Stimulated activated CD8-positive, alpha-beta memory T cell treated with anti-CD3 and anti-CD28 coated beads, Interleukin-7, amount 100 ng/mL, for 24 hours (primary cell): ENCODE data around the gene ARL6.
"Not testable (repeated sequence)": the region's sequence is repeated elsewhere in the genome, so short reads cannot be mapped to it uniquely, and the experiment has no call there.

Experiments used
- DNase-seq: peaks from one replicate; pipeline ENCODE4 v3.0.0-alpha.2; 2020; ENCODE audit warnings: low read depth

The ARL6 gene

DNA sequence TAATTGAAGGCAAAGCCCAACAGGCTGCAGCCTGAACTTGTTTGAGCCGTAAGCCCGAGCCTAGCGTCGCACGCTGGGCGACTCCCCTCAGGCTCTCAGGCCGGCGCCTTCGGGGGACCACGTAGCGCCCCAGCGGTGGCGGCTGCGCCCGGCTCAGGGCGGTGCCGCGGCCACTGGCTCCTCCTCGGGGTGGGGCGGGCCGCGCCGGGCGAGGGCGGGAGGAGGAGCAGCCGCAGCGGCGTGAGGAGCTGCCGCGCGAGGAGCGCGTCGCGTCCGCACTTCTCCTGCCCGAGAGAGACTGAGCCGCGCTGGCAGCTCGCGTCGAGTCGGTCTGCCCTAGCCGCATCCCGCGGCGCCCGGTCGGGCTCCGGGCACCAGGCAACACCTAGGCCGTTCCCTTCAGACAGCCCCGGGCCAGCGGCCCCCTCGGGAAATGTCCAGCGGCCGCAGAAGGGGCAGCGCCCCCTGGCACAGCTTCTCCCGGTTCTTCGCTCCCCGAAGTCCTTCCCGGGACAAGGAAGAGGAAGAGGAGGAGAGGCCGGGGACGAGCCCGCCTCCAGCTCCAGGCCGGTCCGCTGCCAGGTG lies 57.3 kb downstream of the ARL6 start, which contains the start of gene CRYBG3:
Gene CRYBG3, plus strand, starts transcription at position 238 of the 585 bp plus-strand sequence. Its CDS starts 196 bp downstream, at position 434.
- DNase-seq, result peak; percentile 55

DNA sequence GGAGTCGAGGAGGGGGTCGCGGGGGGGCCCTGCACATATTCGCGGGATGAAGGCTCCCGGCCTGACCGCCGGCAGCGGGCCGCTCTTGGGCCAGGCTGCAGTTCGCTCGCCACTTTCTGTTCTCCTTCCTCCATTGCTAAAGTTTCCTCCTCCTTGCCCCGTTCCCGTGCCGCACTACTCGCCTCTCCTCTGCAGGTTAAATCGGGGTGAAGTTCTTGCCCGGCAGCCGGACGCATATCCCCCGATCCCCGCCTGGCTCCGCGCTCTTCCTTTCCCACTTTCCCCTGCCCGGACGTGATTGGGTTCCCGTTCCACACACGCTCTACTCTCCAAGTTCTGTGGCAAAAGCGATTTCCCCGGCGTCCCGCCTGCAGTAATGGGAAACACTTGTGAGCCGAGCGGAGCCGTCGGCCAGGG lies 57.8 kb downstream of the ARL6 start:
- no peak for DNase-seq

DNA sequence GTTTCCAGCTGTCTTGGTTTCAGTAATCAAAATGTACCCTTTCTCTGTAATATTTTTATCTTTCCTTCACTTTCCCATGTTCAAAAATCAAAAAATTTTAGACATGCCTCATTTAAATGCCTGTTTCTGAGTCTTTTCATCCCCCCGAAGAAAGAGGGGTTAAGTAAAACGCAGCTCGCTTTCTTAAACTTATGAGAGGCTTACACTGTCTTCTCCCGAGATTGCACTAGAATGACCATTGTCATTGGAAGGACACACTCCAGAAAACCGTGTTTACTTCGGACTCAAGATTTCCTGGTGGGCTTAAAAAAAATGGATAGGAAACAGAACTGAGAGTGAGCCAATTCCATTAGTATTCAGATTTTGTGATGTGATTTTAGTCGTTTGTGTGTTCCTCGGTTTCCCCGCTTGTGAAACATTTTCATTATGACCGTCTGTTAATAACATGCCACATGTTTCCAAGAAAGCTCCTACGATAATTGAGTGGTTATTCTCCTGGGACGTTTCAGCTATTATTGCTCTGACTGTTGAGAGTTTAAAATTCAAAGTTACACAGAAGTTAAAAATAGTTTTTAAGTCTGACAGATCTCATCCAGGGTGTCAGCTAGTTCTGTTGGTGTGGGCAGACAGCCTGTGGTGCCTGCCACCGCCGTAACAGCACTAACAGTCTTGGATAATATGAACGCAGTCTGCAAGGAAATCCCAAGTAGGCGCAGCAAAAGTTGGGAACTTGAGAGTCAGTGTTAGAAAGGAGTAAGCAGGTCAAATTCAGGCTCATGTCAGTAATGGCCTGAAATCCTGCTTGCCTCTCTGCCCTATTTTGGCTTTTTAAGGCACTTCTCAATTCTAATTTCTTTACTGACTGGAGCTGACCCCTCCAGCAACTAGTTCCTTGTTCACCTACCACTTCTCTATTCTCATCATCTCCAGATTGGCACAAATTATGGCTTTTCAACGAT lies 58.8 kb downstream of the ARL6 start:
- DNase-seq, result no peak

DNA sequence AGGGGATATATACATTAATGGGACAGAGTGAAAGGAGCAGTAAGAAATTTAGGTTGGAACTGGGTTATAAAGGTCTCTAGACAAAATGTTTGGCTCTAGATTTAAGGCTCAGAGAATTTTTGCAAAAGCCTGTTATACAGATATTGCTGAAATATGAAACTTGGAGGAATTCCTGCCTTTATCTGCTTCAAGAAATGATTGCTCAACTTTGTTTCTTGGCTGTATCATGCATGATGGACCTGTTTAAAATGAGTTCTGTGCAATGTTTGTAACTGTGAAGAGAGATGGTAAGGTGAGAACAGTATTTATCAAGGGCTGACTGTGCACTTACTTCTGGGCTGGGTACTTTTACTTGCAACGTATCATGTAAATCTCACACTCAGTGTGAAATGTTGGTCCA lies 60.5 kb downstream of the ARL6 start:
- no peak for DNase-seq

DNA sequence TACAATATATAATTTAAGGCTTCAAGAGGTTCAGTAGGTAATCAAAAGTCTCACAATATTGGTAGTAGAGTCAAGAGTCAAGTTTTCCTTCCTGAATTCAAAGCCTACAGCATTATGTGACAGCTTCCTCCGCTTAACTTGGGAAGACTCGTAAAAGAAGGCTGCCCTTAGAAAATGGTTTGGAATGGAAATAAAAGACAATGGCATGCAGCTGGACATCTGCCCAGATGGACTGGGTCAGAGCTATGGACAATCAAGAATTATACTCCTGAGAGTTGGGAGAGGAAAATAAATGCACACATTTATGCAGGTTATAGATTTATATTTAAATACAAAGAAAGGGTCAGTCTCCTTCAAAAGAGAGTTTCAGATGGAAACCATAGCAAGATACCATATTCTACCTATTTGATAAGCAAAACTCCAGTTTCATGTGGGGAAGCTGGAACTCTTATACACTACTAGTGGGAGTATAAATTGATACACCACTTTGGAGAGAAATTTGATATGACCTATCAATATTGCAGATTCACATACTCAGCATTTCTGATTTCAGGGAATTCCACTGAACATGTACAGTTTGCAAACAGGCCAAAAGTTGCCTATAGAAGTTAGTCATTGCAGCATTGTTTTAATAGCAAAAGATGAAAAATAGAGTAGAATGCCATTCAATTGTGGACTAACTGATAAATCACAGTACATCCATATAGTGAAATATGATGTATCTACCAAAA lies 63.3 kb downstream of the ARL6 start:
- no peak for DNase-seq

DNA sequence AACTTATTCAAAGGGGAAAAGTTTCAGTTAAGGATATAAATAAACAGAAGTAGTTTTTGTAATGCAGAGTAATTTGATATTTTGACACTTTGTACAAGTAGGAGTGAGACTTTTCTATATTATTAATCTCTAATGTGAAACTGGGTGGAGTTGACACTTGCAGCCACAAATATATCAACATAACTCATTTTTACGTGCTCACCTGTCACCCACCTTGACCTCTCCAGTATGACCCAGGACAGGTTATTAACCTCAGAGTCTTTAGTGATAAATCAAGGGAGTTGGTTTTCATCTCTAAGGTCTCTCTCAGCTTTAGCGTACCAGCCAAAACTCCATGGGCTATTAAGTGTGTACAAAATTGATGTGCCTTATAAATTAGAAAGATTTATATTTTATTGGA lies 64.6 kb downstream of the ARL6 start:
- no peak for DNase-seq

DNA sequence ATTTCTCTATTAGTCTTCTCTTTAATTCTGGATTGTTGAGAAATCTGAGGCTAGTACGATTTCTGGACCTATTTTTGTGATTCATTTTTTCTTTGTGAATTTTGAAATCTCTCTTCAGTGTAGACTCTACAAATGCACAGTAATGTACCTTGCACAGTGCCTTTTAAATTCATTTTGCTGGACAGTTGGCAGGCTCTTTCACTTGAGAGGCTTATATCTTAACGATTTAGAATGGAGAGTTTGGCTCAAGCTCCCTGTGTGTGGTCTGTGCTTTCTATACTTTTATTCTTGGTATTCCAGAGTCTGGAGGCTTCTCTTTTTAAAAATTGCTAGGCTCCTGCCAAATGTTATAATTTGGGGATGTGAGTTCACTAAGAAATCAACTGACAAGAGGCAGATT lies 66.1 kb downstream of the ARL6 start:
- no peak for DNase-seq

DNA sequence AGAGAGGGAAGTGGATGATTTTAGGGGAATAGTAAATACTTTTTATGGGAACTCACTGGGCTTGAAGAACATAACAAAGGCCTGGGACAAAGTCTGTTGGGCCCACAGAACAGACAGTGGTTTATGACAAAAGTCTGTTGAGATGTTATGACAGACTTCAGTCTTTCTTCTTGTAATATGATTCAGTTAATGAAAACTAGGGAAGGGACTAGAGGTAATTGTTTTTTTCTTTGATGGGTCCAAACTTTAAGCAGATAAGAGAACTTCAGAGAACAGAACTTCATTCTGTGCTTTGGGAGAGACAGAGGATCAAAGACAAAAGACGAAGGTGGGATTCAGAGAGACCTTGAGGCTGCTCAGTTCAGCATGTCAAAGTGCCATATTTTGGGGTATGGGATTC lies 66.6 kb downstream of the ARL6 start:
- DNase-seq, result no peak

DNA sequence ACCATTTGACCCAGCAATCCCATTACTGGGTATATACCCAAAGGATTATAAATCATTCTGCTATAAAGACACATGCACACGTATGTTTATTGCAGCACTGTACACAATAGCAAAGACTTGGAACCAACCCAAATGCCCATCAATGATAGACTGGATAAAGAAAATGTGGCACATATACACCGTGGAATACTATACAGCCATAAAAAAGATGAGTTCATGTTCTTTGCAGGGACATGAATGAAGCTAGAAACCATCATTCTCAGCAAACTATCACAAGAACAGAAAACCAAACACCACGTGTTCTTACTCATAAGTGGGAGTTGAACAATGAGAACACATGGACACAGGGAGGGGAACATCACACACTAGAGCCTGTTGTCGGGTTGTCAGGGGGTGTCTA lies 68.6 kb downstream of the ARL6 start:
- not testable (repeated sequence) for DNase-seq

DNA sequence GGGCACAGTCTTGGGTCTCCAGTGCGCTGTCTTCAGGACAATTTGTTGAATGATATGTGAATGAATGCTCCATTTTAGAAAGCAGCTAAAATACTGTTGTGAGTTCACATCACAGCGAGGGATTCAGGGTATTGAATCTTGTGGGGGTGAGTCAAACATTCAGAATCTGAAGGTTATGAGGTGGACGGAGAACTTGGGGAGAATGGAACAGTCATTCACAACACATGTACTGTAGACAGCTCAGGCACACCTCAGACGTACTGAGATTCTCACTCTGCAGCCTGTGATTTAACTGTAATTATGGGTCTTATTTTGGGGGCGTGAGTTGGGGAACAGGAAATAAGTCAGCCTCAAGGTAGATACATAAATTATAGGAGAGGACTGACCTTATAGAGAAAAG lies 71.2 kb downstream of the ARL6 start:
- DNase-seq, result no peak

DNA sequence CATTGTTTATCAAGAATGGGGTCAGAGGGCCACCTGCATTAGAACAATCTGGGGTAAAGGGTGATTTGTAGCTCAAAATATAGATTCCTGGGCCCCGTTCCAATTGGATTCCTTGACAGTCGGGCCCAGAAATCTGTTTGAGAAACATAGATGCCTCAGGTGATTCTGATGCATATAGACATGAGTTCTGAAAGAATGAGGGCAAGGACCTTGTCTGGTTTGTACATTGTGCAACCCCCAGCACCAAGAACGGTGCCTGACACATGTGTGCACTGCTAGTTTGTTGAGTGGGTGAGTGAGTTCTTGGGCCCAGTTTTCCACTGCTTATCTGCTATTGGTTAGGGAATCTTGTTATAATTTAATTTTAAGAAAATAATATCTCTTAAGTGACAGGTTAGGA lies 73.8 kb downstream of the ARL6 start:
- DNase-seq, result no peak

DNA sequence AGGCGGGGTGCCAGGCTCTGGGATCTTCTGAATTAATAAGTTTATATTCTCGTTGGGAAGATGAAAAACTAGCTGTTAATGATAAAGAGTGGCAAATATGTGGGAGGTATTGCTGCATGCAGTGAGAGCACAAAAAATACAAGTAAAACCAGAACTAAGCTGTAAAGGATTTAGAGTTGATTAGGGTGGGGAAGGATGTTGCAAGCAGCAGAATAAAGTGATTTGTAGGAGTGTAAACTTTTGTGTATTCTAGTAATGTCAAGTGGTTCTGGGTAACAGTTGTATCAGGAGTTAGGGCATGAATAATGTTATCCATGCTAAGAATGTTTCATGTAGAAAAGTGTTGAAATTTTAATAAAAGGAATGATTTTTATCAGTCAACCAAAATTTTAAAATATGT lies 75.4 kb downstream of the ARL6 start:
- DNase-seq, result no peak

DNA sequence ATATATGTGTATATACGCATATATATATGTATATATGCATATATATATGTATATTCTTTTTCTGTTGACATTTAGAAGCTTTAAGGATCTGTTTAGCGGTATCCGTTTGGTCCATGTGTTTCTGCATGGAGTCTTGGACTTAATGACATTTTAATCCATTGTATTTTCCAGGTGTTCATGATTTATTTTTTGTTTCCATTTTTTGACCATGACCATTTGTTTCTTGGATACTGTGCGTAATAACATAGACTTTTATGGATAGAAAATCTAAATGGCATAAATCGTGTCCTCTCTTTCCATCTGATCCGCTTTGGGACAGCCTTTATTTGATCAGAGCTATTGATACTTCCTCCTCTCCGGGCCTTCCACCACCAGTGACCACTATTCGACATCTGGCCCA lies 76.7 kb downstream of the ARL6 start:
- DNase-seq, result no peak

DNA sequence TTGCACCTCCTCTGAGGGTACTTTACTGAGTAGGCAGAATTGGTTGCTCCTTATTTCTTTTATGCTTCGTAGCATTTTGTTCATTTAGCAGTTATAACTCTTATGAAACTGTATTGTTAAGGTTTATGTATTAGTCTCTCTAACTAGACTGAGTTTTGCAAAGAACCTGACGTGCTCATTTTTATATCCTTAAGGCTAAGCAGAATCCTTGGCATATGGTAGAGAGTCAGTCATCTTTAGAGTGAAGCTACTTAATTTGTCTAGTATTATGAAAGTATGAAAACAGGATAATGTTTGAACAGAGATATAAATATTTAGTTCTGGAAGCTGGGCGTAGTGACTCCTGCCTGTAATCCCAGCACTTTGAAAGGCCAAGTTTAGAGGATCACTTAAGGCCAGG lies 77.4 kb downstream of the ARL6 start:
- no peak for DNase-seq

DNA sequence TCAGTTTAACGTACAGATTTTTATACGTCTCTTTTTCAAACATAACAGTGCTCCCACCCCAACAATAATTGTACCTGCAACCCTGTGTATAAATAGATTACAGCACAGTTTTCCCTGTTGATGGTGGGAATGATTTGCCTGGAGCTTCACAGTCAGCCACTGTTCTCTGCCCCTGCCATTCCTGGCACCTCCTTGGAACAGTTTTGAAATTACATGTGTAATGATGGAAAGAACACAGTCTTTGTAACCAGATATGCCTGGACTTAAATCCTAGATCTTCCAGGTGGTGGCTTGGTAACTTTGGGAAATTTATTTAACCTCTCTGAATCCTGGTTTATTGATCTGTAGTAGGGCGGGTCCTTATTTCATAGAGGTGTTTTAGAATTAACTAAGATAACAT lies 84.2 kb downstream of the ARL6 start:
- DNase-seq, result no peak
